ENCODE results near the gene DENND2D. TPM values are rescaled to one million over a fixed set of nuclear protein-coding genes. Genes with fewer than 3 reads are reported as not detected.

Gene DENND2D
- total and polyA plus RNA-seq, 2 donors (not counting 1 experiment from before 2014, with no cell fraction given): 48.0 to 111 TPM

- peak overlapping the region; percentile 88 for H3K4me2 ChIP-seq (replicated peaks; ENCODE audit: low read depth, low read length, poor library complexity, severe bottlenecking)
Measured at GRCh38 chr1:111200802-111201161, 336 bp upstream of the DENND2D start.

More at GRCh38 chr1:111200802-111201161, 336 bp upstream of the DENND2D start:
- H3K9ac ChIP-seq (ENCODE audit: low read length): no peak overlapping the region
- ATAC-seq (ENCODE audit: low read depth) (no peak), DNase-seq (no peak)
- H3K27me3 ChIP-seq (replicated peaks in 1 of 4; ENCODE audit: control extremely low read depth in 1 of 4, control insufficient read depth in 3 of 4, insufficient read depth in 4 of 4, low read length in 3 of 4): no peaks in the 10 kb centered on the region
- Mint-ChIP-seq H3K9me3 (ENCODE audit: insufficient read depth) (no peaks in the 10 kb centered on the region), H3K4me3 (peak overlapping the region; percentile 66), H3K4me1 (peaks cover 91% of the 10 kb centered on the region), H3K27me3 (no peaks in the 10 kb centered on the region), H3K27ac (peak overlapping the region; percentile 84)
- peaks cover 47% of the 10 kb centered on the region for H3K79me2 ChIP-seq (ENCODE audit: control insufficient read depth, insufficient read depth, low read length)
- intact Hi-C loops (cut with micrococcal nuclease): loop anchor here (5.0 to 10.0 kb wide), 2 partner anchors 238 to 416 kb away; partner anchors contain the start of gene LRIF1
- TF ChIP-seq EZH2 (IDR thresholded peaks at IDR 0.05; ENCODE audit: borderline replicate concordance, insufficient read depth, low read depth, low read length, poor library complexity, severe bottlenecking): no peak
- TF ChIP-seq CTCF (IDR thresholded peaks at IDR 0.05): no peak
- CTCF ChIA-PET: interaction anchor here (1.2 to 9.3 kb wide), 3 partner anchors 8 to 28 kb away, joined by 3 to 205 read pairs (median 3); no protein-coding TSS in a partner anchor
- POLR2A ChIA-PET: interaction anchor here (7.8 kb wide), 1 partner anchor 17 kb away, joined by 138 read pairs; no protein-coding TSS in a partner anchor
- no peak overlapping the region for H3K27ac ChIP-seq (ENCODE audit: low read length in 2 of 2)
- WGBS (ENCODE audit: insufficient coverage): 60% methylated on average over 1 of the region's 3 CpGs
- H3K4me3 ChIP-seq (ENCODE audit: control extremely low read depth in 1 of 5, extremely low read depth in 1 of 5, insufficient read depth in 1 of 5, low read depth in 2 of 5, low read length in 4 of 5): no peak overlapping the region
- no peaks in the 10 kb centered on the region for H3K9me3 ChIP-seq (ENCODE audit: control extremely low read depth in 1 of 3, control insufficient read depth in 2 of 3, insufficient read depth in 1 of 3, low read length in 2 of 3)
- no peak overlapping the region for H2AFZ ChIP-seq (ENCODE audit: insufficient read depth, low read depth, low read length, poor library complexity, severe bottlenecking)
- peaks cover 61 to 92% of the 10 kb centered on the region in 2 donors for H3K4me1 ChIP-seq (ENCODE audit: control insufficient read depth in 2 of 2, insufficient read depth in 2 of 2, low read length in 2 of 2)
- H3K36me3 ChIP-seq (replicated peaks in 1 of 2; ENCODE audit: control extremely low read depth in 1 of 2, control insufficient read depth in 1 of 2, extremely low read depth in 1 of 2, insufficient read depth in 2 of 2, low read length in 1 of 2): peaks cover 6 to 48% of the 10 kb centered on the region in 2 experiments
- H4K20me1 ChIP-seq (ENCODE audit: control insufficient read depth, insufficient read depth, low read length, poor library complexity, severe bottlenecking): no peaks in the 10 kb centered on the region

Data from B cell (primary cell).